Upper lobe of left lung (tissue), 4 donors: ENCODE data around the gene TOP1.

ENCODE experiments used
- EP300 ChIP-seq, 4 donors: sonication (generic); formaldehyde crosslinking; IDR thresholded peaks; one replicate each; pipeline ENCODE4 v1.5.1; 2017; ENCODE audit warnings: antibody characterized with exemption in 4 of 4, control low read depth in 2 of 4
- TF ChIP-seq, protein P1 (sequence below), 6 experiments: fragments of 450-650 bp in 4 of 6; fragments of 200-600 bp in 2 of 6; sonication (generic) in 2 of 6; IDR thresholded peaks; one replicate each; pipeline ENCODE4 v1.5.1; 2016 to 2019; ENCODE audit warnings: antibody characterized with exemption in 6 of 6

DNA sequence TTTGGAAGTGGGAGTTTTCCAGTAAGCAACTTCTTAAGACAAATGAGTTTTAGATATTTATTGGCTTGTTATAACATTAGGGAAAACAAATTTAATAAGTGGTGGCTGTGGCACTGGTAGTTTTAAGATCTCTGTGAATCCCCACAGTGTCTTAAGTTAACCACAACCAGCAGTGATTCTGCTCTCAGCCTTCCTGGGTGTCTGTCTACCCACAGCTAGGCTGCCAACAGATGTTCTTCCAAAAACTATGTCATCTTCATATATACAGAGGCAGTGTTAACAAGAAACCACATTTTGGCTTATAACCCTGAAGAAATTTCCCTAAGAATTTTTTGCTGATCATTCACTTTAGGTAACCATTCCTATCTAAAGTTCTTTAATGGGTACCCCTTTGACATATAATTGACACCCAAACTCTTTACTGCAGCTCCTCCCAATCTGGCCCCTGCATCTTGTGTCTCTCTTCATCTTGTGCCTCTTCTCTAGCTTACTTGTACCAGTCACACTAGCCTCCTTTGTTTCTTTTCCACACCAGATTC, 52.7 kb downstream of the TOP1 start:
- TF ChIP-seq, protein P1, sequence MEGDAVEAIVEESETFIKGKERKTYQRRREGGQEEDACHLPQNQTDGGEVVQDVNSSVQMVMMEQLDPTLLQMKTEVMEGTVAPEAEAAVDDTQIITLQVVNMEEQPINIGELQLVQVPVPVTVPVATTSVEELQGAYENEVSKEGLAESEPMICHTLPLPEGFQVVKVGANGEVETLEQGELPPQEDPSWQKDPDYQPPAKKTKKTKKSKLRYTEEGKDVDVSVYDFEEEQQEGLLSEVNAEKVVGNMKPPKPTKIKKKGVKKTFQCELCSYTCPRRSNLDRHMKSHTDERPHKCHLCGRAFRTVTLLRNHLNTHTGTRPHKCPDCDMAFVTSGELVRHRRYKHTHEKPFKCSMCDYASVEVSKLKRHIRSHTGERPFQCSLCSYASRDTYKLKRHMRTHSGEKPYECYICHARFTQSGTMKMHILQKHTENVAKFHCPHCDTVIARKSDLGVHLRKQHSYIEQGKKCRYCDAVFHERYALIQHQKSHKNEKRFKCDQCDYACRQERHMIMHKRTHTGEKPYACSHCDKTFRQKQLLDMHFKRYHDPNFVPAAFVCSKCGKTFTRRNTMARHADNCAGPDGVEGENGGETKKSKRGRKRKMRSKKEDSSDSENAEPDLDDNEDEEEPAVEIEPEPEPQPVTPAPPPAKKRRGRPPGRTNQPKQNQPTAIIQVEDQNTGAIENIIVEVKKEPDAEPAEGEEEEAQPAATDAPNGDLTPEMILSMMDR (IDR thresholded peaks at IDR 0.05), result no peak
- TF ChIP-seq EP300 (IDR thresholded peaks at IDR 0.05), result no peak
